Fibroblast of skin of scalp (primary cell): Measurements from ENCODE around the gene SERPINB2.
"Not testable (repeated sequence)": the region's sequence is repeated elsewhere in the genome, so short reads cannot be mapped to it uniquely, and the experiment has no call there.

Experiments used
- DNase-seq: peaks from one replicate; pipeline ENCODE4 v3.0.0-alpha.2; 2013

The SERPINB2 gene

GRCh38 chr18:63889626-63890025 lies 2.1 kb downstream of the SERPINB2 start:
- DNase-seq = no peak

- no peak for DNase-seq
Measured at GRCh38 chr18:63890237-63890949, 2.9 kb downstream of the SERPINB2 start.

- DNase-seq = peak; percentile 44
Measured at GRCh38 chr18:63890950-63891304, 3.4 kb downstream of the SERPINB2 start.

GRCh38 chr18:63892566-63892965 lies 5.1 kb downstream of the SERPINB2 start:
- no peak for DNase-seq

GRCh38 chr18:63894106-63894772 lies 6.7 kb downstream of the SERPINB2 start:
- no peak for DNase-seq

- no peak for DNase-seq
Measured at GRCh38 chr18:63895190-63895589, 7.7 kb downstream of the SERPINB2 start.

- DNase-seq = peak; percentile 27
Measured at GRCh38 chr18:63897072-63897471, 9.6 kb downstream of the SERPINB2 start.

GRCh38 chr18:63899206-63899605 lies 11.7 kb downstream of the SERPINB2 start:
- DNase-seq = no peak

GRCh38 chr18:63903851-63904570 lies 16.5 kb downstream of the SERPINB2 start:
- no peak for DNase-seq

GRCh38 chr18:63904694-63905093 lies 17.2 kb downstream of the SERPINB2 start:
- DNase-seq = no peak

- no peak for DNase-seq
Measured at GRCh38 chr18:63905361-63905760, 17.9 kb downstream of the SERPINB2 start.

GRCh38 chr18:63906056-63906455 lies 18.6 kb downstream of the SERPINB2 start:
- no peak for DNase-seq

GRCh38 chr18:63907664-63908063 lies 20.2 kb downstream of the SERPINB2 start, which contains the start of gene SERPINB10:
TSS of gene SERPINB10 (plus strand) at chr18:63907958. CDS start at chr18:63915511, 7,553 bp downstream.
- no peak for DNase-seq

GRCh38 chr18:63908858-63909257 lies 21.4 kb downstream of the SERPINB2 start:
- DNase-seq = no peak

GRCh38 chr18:63909870-63910269 lies 22.4 kb downstream of the SERPINB2 start:
- no peak for DNase-seq

GRCh38 chr18:63917817-63918216 lies 30.3 kb downstream of the SERPINB2 start:
- no peak for DNase-seq

GRCh38 chr18:63922049-63922448 lies 34.5 kb downstream of the SERPINB2 start:
- no peak for DNase-seq

- DNase-seq = peak; percentile 71
Measured at GRCh38 chr18:63924551-63924950, 37.0 kb downstream of the SERPINB2 start.

- no peak for DNase-seq
Measured at GRCh38 chr18:63928331-63928730, 40.8 kb downstream of the SERPINB2 start.

- DNase-seq = not testable (repeated sequence)
Measured at GRCh38 chr18:63929369-63929768, 41.9 kb downstream of the SERPINB2 start.

GRCh38 chr18:63930773-63931354 lies 43.4 kb downstream of the SERPINB2 start:
- no peak for DNase-seq

GRCh38 chr18:63936156-63936931 lies 48.8 kb downstream of the SERPINB2 start:
- peak; percentile 77 for DNase-seq
